AG04450 (cell line): ENCODE data around the gene PEDS1. TPM values are rescaled to one million over a fixed set of nuclear protein-coding genes. Genes with fewer than 3 reads are reported as not detected.

Experiments
- CTCF ChIA-PET: fragments of 300-600, 350-600 bp; formaldehyde crosslinking; extraction: SDS; loops from one replicate; lab custom pipeline; 2022; ENCODE audit warnings: antibody characterized with exemption, inconsistent platforms; lab: Charles Lee
- POLR2A ChIA-PET: fragments of 350-600 bp; formaldehyde crosslinking; extraction: SDS; loops from one replicate; lab custom pipeline; 2021; ENCODE audit warnings: antibody characterized with exemption, inconsistent platforms; lab: Yijun Ruan, JAX
- DNase-seq: peaks from one replicate; pipeline ENCODE4 v3.0.0-alpha.2; 2011; ENCODE audit warnings: low read depth, low spot score
- H3K27ac ChIP-seq: one replicate; pipeline ENCODE4 v1.5.1; 2012; ENCODE audit warnings: low read depth, low read length, control low read depth
- H3K27me3 ChIP-seq: one replicate; pipeline ENCODE4 v1.6.0; 2012; ENCODE audit warnings: low read length; ENCODE audit not compliant: control insufficient read depth, insufficient read depth
- H3K4me3 ChIP-seq: 2 replicates; pipeline ENCODE4 v1.5.1; 2011; ENCODE audit warnings: mild to moderate bottlenecking, low read depth, low read length, control low read depth
- H3K9me3 ChIP-seq: 2 replicates; pipeline ENCODE4 v1.5.1; 2012; ENCODE audit warnings: low read length; ENCODE audit not compliant: control insufficient read depth, insufficient read depth
- CTCF ChIP-seq: IDR thresholded peaks from 2 replicates; pipeline ENCODE4 v1.5.1; 2011; ENCODE audit warnings: low read depth, low read length, control low read depth, inconsistent platforms
- polyA plus RNA-seq: library from polyadenylated mRNA; depleted of rRNA; stranded (reverse); fragments of >200 nt; gene quantifications from 2 replicates; pipeline ENCODE4 v1.2.3, GENCODE V29; 2011

Gene PEDS1
- polyA plus RNA-seq, 1 experiment: 24.7 TPM

DNA sequence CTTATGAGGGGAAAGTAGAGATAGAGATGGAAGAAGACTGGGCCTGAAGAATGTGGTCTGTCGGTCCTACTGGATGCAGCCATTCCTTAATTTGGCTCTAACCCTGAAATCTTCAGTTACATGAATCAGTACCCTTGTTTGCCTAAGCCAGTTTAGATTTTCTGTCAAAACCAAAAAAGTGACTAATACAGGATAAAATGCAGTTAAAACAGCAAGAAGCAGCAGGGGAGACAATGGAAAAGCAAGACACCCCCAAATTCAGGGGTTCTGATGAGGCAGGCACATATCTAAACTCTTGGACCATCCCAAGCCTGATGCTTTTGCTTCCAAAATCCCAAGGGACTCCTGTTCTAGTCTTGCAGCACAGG is 23.2 kb downstream of the PEDS1 start:
- CTCF ChIA-PET: interaction anchor here (1.0 to 2.1 kb wide), 2 partner anchors 39 to 165 kb away, joined by 4 to 8 read pairs; no protein-coding TSS in a partner anchor
- DNase-seq: no peak
- POLR2A ChIA-PET: interaction anchor here (1.5 kb wide), 1 partner anchor 23 kb away, joined by 5 read pairs; the partner anchor contains the start of gene PEDS1
- H3K9me3 ChIP-seq: no peaks in the 10 kb centered on the region
- H3K4me3 ChIP-seq: no peak overlapping the region
- no peak for TF ChIP-seq CTCF
- H3K27me3 ChIP-seq: no peaks in the 10 kb centered on the region
- H3K27ac ChIP-seq: peak overlapping the region; percentile 68

GRCh38 chr20:50129662-50130355 is 23.7 kb downstream of the PEDS1 start:
- CTCF ChIA-PET: interaction anchor here (0.6 kb wide), 1 partner anchor 9 kb away, joined by 4 read pairs; no protein-coding TSS in a partner anchor
- Histone ChIP-seq H3K9me3 (no peaks in the 10 kb centered on the region), H3K4me3 (no peak overlapping the region), H3K27me3 (no peaks in the 10 kb centered on the region), H3K27ac (peak overlapping the region; percentile 68)
- DNase-seq: no peak
- TF ChIP-seq CTCF: no peak
- POLR2A ChIA-PET: interaction anchor here (0.8 to 1.5 kb wide), 2 partner anchors 14 to 23 kb away, joined by 3 to 5 read pairs; partner anchors contain the start of gene PEDS1

GRCh38 chr20:50128520-50128905 is 25.0 kb downstream of the PEDS1 start:
- ChIA-PET CTCF (no interaction called here), POLR2A (no interaction called here)
- DNase-seq: no peak
- H3K9me3 ChIP-seq: no peaks in the 10 kb centered on the region; the same call in 1 of the 2 replicates
- H3K27me3 ChIP-seq: no peaks in the 10 kb centered on the region
- TF ChIP-seq CTCF: no peak
- H3K4me3 ChIP-seq: no peak overlapping the region
- H3K27ac ChIP-seq: no peak overlapping the region

DNA sequence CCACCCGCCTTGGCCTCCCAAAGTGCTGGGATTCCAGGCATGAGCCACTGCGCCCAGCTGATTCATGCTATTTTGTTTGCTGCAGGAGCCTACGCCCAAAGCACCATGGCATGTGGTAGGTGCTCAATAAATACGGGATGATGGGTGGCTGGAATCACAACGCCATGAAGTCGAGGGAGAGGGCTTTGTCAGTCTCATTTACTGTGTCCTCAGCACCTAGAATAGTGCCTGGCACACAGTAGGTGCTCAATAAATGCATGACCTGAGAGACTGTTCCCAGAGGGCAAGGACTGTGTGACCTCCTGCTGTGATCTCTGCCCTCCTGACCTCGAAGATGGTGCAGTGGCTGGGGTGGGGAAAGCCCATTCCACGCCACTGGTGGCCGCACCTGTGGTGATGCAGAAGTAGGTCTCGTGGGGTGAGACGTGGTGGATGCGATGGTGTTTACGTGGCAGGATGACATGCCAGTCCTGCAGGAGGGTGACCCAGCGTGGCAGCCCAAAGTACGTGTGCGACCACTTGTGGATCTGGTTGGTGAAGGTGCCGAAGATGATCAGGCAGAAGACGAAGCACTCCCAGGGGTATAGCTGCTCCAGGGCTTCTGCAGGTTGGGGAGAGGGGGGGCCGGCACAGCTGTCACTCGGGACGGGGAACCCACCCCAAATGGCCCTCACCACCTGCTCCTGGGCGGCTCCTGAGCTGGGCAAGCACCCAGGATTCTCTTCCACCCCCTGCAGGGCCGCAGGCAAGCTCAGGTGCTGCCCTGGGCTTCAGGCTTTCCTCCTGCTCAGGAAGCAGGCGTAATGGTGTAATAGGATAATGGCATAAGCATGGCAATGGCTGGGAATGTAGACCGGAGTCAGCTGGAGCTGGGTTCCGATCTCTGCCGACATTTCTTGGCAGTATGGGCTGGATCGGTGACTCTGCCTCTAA is 25.7 kb downstream of the PEDS1 start:
- H3K27ac ChIP-seq: no peak overlapping the region
- CTCF ChIA-PET: no interaction called here
- H3K9me3 ChIP-seq: no peaks in the 10 kb centered on the region; the same call in 1 of the 2 replicates
- no peak for TF ChIP-seq CTCF
- DNase-seq: no peak
- no peak overlapping the region for H3K4me3 ChIP-seq
- no peaks in the 10 kb centered on the region for H3K27me3 ChIP-seq
- POLR2A ChIA-PET: no interaction called here
